K562 (cell line): Measurements from ENCODE around the gene CARD10. TPM values are rescaled to one million over a fixed set of nuclear protein-coding genes. Genes with fewer than 3 reads are reported as not detected.

Experiments used
- ATAC-seq: fragments of 200-7000 bp; cut with Tn5 transposase; 3 replicates; pipeline ENCODE4 v1.9.1; 2020; ENCODE audit warnings: moderate library complexity
- BruUV-seq: library from RNA; stranded (reverse); fragments of 400-500 nt; replicated peaks from 2 replicates; lab custom pipeline; 2021; lab: Mats Ljungman, UMichigan
- CTCF ChIA-PET: fragments of 300-600 bp; formaldehyde crosslinking; extraction: SDS; loops from one replicate; lab custom pipeline; 2021; ENCODE audit warnings: low intra/inter-chr PET ratio; lab: Yijun Ruan, JAX
- POLR2A ChIA-PET: fragments of 300-600, 350-650 bp; sonication (Branson Sonifier 250); formaldehyde crosslinking; extraction: SDS; loops from one replicate; lab custom pipeline; 2021; ENCODE audit warnings: antibody characterized with exemption, inconsistent platforms; lab: Yijun Ruan, JAX
- DNase-seq, 4 experiments: peaks; one replicate each; pipeline versions ENCODE4 v3.0.0 to v3.0.0-alpha.2; 2011 to 2018; ENCODE audit warnings: low spot score in 3 of 4, mixed read lengths in 3 of 4; ENCODE audit errors: extremely low read depth in 1 of 4
- FAIRE-seq: peaks from 2 replicates; lab custom pipeline; 2011; peaks lifted over from hg19 to GRCh38; lab: Jason Lieb, UNC
- H2AFZ ChIP-seq: 2 replicates; pipeline ENCODE4 v1.6.0; 2011; ENCODE audit warnings: low read depth, low read length, control low read depth, inconsistent platforms
- H3K27ac ChIP-seq: fragments of 200-600 bp; 3 replicates; pipeline ENCODE4 v1.8.0; 2011; ENCODE audit warnings: low read depth, mild to moderate bottlenecking, control low read depth, inconsistent platforms, low read length, moderate library complexity, mixed read lengths; ENCODE audit errors: extremely low read depth
- H3K27me3 ChIP-seq, 2 experiments: fragments of 300-600 bp in 1 of 2; 2 replicates in 1 of 2; 3 replicates in 1 of 2; pipeline versions ENCODE4 v1.6.0 to v1.8.0; 2011; ENCODE audit warnings: inconsistent platforms in 2 of 2, low read length in 2 of 2, mild to moderate bottlenecking in 1 of 2, mixed read lengths in 1 of 2, moderate library complexity in 1 of 2; ENCODE audit not compliant: control insufficient read depth in 2 of 2, insufficient read depth in 2 of 2
- H3K36me3 ChIP-seq: fragments of 300-600 bp; 3 replicates; pipeline ENCODE4 v1.8.0; 2011; ENCODE audit warnings: mild to moderate bottlenecking, low read length, inconsistent platforms; ENCODE audit not compliant: control insufficient read depth, insufficient read depth
- H3K4me1 ChIP-seq, 2 experiments: fragments of 200-600 bp in 1 of 2; replicated peaks in 1 of 2; 2 replicates in 1 of 2; 3 replicates in 1 of 2; pipeline versions ENCODE4 v1.5.1 to v1.8.0; 2011; ENCODE audit warnings: inconsistent platforms in 2 of 2, low read length in 2 of 2, mild to moderate bottlenecking in 1 of 2, mixed read lengths in 1 of 2, moderate library complexity in 1 of 2; ENCODE audit not compliant: control insufficient read depth in 2 of 2, insufficient read depth in 2 of 2
- H3K4me2 ChIP-seq: 2 replicates; pipeline ENCODE4 v1.6.1; 2011; ENCODE audit warnings: low read length, control low read depth, inconsistent platforms, mixed read lengths; ENCODE audit not compliant: insufficient read depth
- H3K4me3 ChIP-seq: fragments of 200-600 bp; sonication (generic), shearing (Covaris generic); 2 replicates; pipeline ENCODE4 v1.5.1; 2016; ENCODE audit warnings: control low read depth, inconsistent platforms
- H3K79me2 ChIP-seq: fragments of 200-600 bp; 3 replicates; pipeline ENCODE4 v1.8.0; 2011; ENCODE audit warnings: low read length, inconsistent platforms; ENCODE audit not compliant: control insufficient read depth, insufficient read depth
- H3K9ac ChIP-seq, 2 experiments: 2 replicates each; pipeline versions ENCODE4 v1.6.0 to v1.6.1; 2011; ENCODE audit warnings: low read depth in 2 of 2, low read length in 2 of 2, control low read depth in 1 of 2, inconsistent platforms in 1 of 2, mild to moderate bottlenecking in 1 of 2, mixed read lengths in 1 of 2; ENCODE audit not compliant: insufficient read depth in 1 of 2
- H3K9me1 ChIP-seq: one replicate; pipeline ENCODE4 v1.6.0; 2011; ENCODE audit warnings: inconsistent platforms, mild to moderate bottlenecking, low read length, moderate library complexity; ENCODE audit not compliant: control insufficient read depth, insufficient read depth
- H3K9me3 ChIP-seq: replicated peaks from 2 replicates; pipeline ENCODE4 v1.5.1; 2011; ENCODE audit warnings: low read depth, low read length, inconsistent platforms; ENCODE audit not compliant: control insufficient read depth, insufficient read depth
- H4K20me1 ChIP-seq: replicated peaks from 2 replicates; pipeline ENCODE4 v1.6.1; 2011; ENCODE audit warnings: low read length, inconsistent platforms, mixed read lengths; ENCODE audit not compliant: control insufficient read depth, insufficient read depth
- ARID3B ChIP-seq: fragments of 250-450 bp; sonication (Bioruptor Pico); IDR thresholded peaks from 2 replicates; pipeline ENCODE4 v1.4.0; 2020; ENCODE audit warnings: borderline replicate concordance
- ATF2 ChIP-seq: sonication (generic); formaldehyde crosslinking; IDR thresholded peaks from 2 replicates; pipeline ENCODE4 v1.8.1; 2022; ENCODE audit warnings: missing genetic modification reagents
- E2F4 ChIP-seq: sonication (generic); formaldehyde crosslinking; IDR thresholded peaks from 2 replicates; pipeline ENCODE4 v1.8.0; 2022; ENCODE audit warnings: mild to moderate bottlenecking, low read depth, missing genetic modification reagents
- NRF1 ChIP-seq, 2 experiments: fragments of 450-650 bp; IDR thresholded peaks in 1 of 2; conservative IDR thresholded peaks in 1 of 2; 2 replicates each; pipeline ENCODE4 v1.6.1; 2014; ENCODE audit warnings: mild to moderate bottlenecking in 2 of 2
- RHOXF2B ChIP-seq: fragments of 250-450 bp; sonication (Bioruptor Pico); conservative IDR thresholded peaks from 2 replicates; pipeline ENCODE4 v1.5.1; 2021
- SAFB2 ChIP-seq: fragments of 200-400 bp; formaldehyde crosslinking; IDR thresholded peaks from 2 replicates; pipeline ENCODE4 v1.6.1; 2018; ENCODE audit warnings: borderline replicate concordance, low read length, low read depth, moderate library complexity; ENCODE audit not compliant: severe bottlenecking
- SMARCA4 ChIP-seq: fragments of 450-650 bp; IDR thresholded peaks from 2 replicates; pipeline ENCODE4 v1.6.1; 2016
- TAF9B ChIP-seq: fragments of 450-650 bp; IDR thresholded peaks from 2 replicates; pipeline ENCODE4 v1.6.1; 2018; ENCODE audit warnings: mild to moderate bottlenecking; ENCODE audit not compliant: partially characterized antibody
- USF2 ChIP-seq: sonication (generic); formaldehyde crosslinking; IDR thresholded peaks from 2 replicates; pipeline ENCODE4 v1.5.0; 2020; ENCODE audit warnings: missing genetic modification reagents
- ZKSCAN8 ChIP-seq: fragments of 200-800 bp; sonication (Bioruptor generic); IDR thresholded peaks from 2 replicates; pipeline ENCODE4 v1.6.1; 2016; ENCODE audit warnings: missing genetic modification characterization, missing compliant biosample characterization
- ZNF584 ChIP-seq: fragments of 200-800 bp; sonication (Bioruptor generic); IDR thresholded peaks from 2 replicates; pipeline ENCODE4 v1.6.1; 2016; ENCODE audit warnings: low read depth, mild to moderate bottlenecking, missing genetic modification characterization, missing compliant biosample characterization
- WGBS: fragments of 100-300 bp; shearing (Covaris generic); methylation state at CpG from one replicate; pipeline ENCODE4 v1.1.6; 2016; ENCODE audit warnings: low coverage, mixed read lengths; ENCODE audit not compliant: insufficient coverage; ENCODE audit errors: missing lambda C conversion rate; 5-methylcytosine and 5-hydroxymethylcytosine counted together
- in situ Hi-C: fragments of 300-500 bp; cut with MboI; formaldehyde crosslinking; loops from 4 replicates; pipeline ENCODE4 v1.15.0; 2018; ENCODE audit warnings: inconsistent platforms, mixed read lengths
- intact Hi-C: fragments of 100-400 bp; cut with micrococcal nuclease; formaldehyde crosslinking; loops from 2 replicates; pipeline ENCODE4 v1.14.2; 2022
- polyA plus RNA-seq, 8 experiments: library from polyadenylated mRNA; depleted of rRNA in 4 of 8; stranded (reverse) in 5 of 8; unstranded in 3 of 8; fragments of >200 nt; fragmentation: Nextera tagmentation in 2 of 8; fragmentation: Illumina TruSeq in 1 of 8; extraction: Ambion mirVana in 2 of 8; extraction: Trizol in 1 of 8; gene quantifications; 2 replicates each; pipeline versions ENCODE4 v1.2.1 to v1.2.3, GENCODE V29; 2011 to 2014; ENCODE audit warnings: inconsistent platforms in 1 of 8, missing spikeins in 1 of 8
- total RNA-seq, 7 experiments: library from RNA; depleted of rRNA in 6 of 7; stranded (reverse); fragments of >200 nt in 6 of 7; fragmentation: Illumina TruSeq in 2 of 7; extraction: Trizol in 2 of 7; gene quantifications; 2 replicates each; pipeline versions ENCODE4 v1.2.1 to v1.2.3, GENCODE V29; 2011 to 2021; ENCODE audit warnings: low replicate concordance in 1 of 7

CARD10 gene
- total and polyA plus RNA-seq, 9 of the 15 experiments (the other 6 are each of a cell fraction or from before 2014, with no cell fraction given): 0.13 to 5.8 (median 1.6) TPM

- intact Hi-C loops: no loop called here
- CTCF ChIA-PET: no interaction called here
- no peak for FAIRE-seq
- TF ChIP-seq TAF9B: no peak
- no peak for TF ChIP-seq ZKSCAN8 (CRISPR knock-in tag)
- TF ChIP-seq ARID3B (CRISPR knock-in tag): no peak
- no peak for TF ChIP-seq SMARCA4
- no peak for TF ChIP-seq RHOXF2B (CRISPR knock-in tag)
- no peak for TF ChIP-seq ZNF584
- TF ChIP-seq E2F4 (CRISPR knock-in tag): no peak
- TF ChIP-seq USF2 (CRISPR knock-in tag): no peak
- no peak for TF ChIP-seq NRF1 (conservative IDR thresholded peaks at IDR 0.05 in 1 of 2, IDR thresholded peaks at IDR 0.05 in 1 of 2)
- TF ChIP-seq ATF2: no peak
- no peak for TF ChIP-seq SAFB2
- TF ChIP-seq, all 486 proteins: peak for 0
- ATAC-seq: no peak
- Histone ChIP-seq H3K4me2 (no peak overlapping the region), H3K36me3 (no peaks in the 10 kb centered on the region), H3K9me1 (no peaks in the 10 kb centered on the region), H3K9ac (no peak overlapping the region), H3K79me2 (no peaks in the 10 kb centered on the region), H3K9me3 (no peaks in the 10 kb centered on the region), H4K20me1 (no peaks in the 10 kb centered on the region), H3K4me3 (no peak overlapping the region), H3K4me1 (no peaks in the 10 kb centered on the region; a peak in 1 of 5 replicates), H2AFZ (no peak overlapping the region), H3K27me3 (peaks cover 3 to 41% of the 10 kb centered on the region in 2 experiments; a peak in 3 of 5 replicates), H3K27ac (no peak overlapping the region)
- BruUV-seq: no TSS peak
- POLR2A ChIA-PET: no interaction called here
- DNase-seq: no peak
- in situ Hi-C loops: no loop called here
- WGBS: 0% methylated on average over 4 of the region's 14 CpGs
Observed at GRCh38 chr22:37467391-37467955, 51.7 kb downstream of the CARD10 start.
